ENCODE measurements around the gene CST7. TPM values are rescaled to one million over a fixed set of nuclear protein-coding genes. Genes with fewer than 3 reads are reported as not detected.

CST7 gene
- total RNA-seq, 1 experiment from 2014 or later, result not detected

- Histone ChIP-seq H3K79me1 (ENCODE audit: insufficient read depth, low read depth, low read length, poor library complexity, severe bottlenecking) (peaks cover 7% of the 10 kb centered on the region), H3K27me3 (ENCODE audit: insufficient read depth, low read length) (no peaks in the 10 kb centered on the region), H2BK12ac (ENCODE audit: insufficient read length, low read depth, low read length) (no peak overlapping the region), H3K23ac (ENCODE audit: insufficient read length, low read depth, low read length) (no peak overlapping the region), H2BK20ac (ENCODE audit: low read depth, low read length, poor library complexity, severe bottlenecking) (no peak overlapping the region), H3K79me2 (ENCODE audit: insufficient read depth, low read length) (no peaks in the 10 kb centered on the region; the same call in 1 of the 2 replicates), H3K9ac (ENCODE audit: extremely low read depth, insufficient read length, low read length) (no peak overlapping the region), H2AK5ac (ENCODE audit: insufficient read length, low read length) (no peak overlapping the region), H3K23me2 (ENCODE audit: insufficient read length, low read depth, low read length, poor library complexity, severe bottlenecking) (no peaks in the 10 kb centered on the region), H3K56ac (ENCODE audit: insufficient read length, low read depth, low read length) (no peak overlapping the region), H2BK120ac (ENCODE audit: low read depth, low read length, poor library complexity, severe bottlenecking) (no peak overlapping the region), H3K4me1 (ENCODE audit: insufficient read depth, low read length) (no peaks in the 10 kb centered on the region), H3T11ph (ENCODE audit: low read length) (no peak overlapping the region), H2BK5ac (ENCODE audit: insufficient read length, low read length) (no peak overlapping the region), H3K18ac (ENCODE audit: insufficient read length, low read depth, low read length) (no peak overlapping the region), H4K91ac (ENCODE audit: insufficient read length, low read depth, low read length) (no peak overlapping the region), H2BK15ac (ENCODE audit: low read depth, low read length) (no peak overlapping the region), H4K5ac (ENCODE audit: insufficient read length, low read depth, low read length) (no peak overlapping the region), H3K4me2 (ENCODE audit: insufficient read depth, insufficient read length, low read length) (no peak overlapping the region), H3K4ac (ENCODE audit: low read depth, low read length) (no peak overlapping the region), H2AFZ (ENCODE audit: low read length) (no peak overlapping the region), H3K14ac (ENCODE audit: insufficient read depth, low read length) (no peak overlapping the region), H4K8ac (replicated peaks; ENCODE audit: insufficient read length, low read depth, low read length) (no peak overlapping the region), H3K9me3 (ENCODE audit: control insufficient read depth, low read depth, low read length) (peaks cover 16% of the 10 kb centered on the region), H4K20me1 (ENCODE audit: control insufficient read depth, insufficient read depth, insufficient read length) (no peaks in the 10 kb centered on the region), H3K27ac (ENCODE audit: insufficient read length, low read depth, low read length) (no peak overlapping the region)
- H3K4me3 Mint-ChIP-seq, result no peak overlapping the region
- H3K36me3 Mint-ChIP-seq (ENCODE audit: insufficient read depth in 1 of 3, low read depth in 3 of 3), result peaks cover 60 to 68% (median 65%) of the 10 kb centered on the region in 3 experiments
- WGBS (ENCODE audit: extremely low coverage, insufficient read length, low lambda C conversion rate), result no CpG with 5 or more reads among the region's 3 CpGs
- peak; percentile 4 for DNase-seq
- no peak for TF ChIP-seq CTCF (conservative IDR thresholded peaks at IDR 0.05)
- H3K27me3 Mint-ChIP-seq (ENCODE audit: low read depth), result no peaks in the 10 kb centered on the region; the same call in 1 of the 2 replicates
- H3K9me3 Mint-ChIP-seq, result peaks cover 10 to 18% of the 10 kb centered on the region in 2 experiments
- H3K4me1 Mint-ChIP-seq, result no peaks in the 10 kb centered on the region
- H3K27ac Mint-ChIP-seq, result no peak overlapping the region
These were observed 32.7 kb downstream of the CST7 start for GRCh38 chr20:24981790-24982189.
